ENCODE results near the gene HAGHL. TPM values are rescaled to one million over a fixed set of nuclear protein-coding genes. Genes with fewer than 3 reads are reported as not detected.

The HAGHL gene
- total RNA-seq, 1 donor from 2014 or later, result 20.6 TPM

- Mint-ChIP-seq H3K4me1 (ENCODE audit: low read depth) (peaks cover 38% of the 10 kb centered on the region), H3K27me3 (ENCODE audit: low read depth) (no peaks in the 10 kb centered on the region), H3K36me3 (ENCODE audit: low read depth) (peaks cover 11% of the 10 kb centered on the region), H3K4me3 (ENCODE audit: unreplicated experiment) (peak overlapping the region; percentile 68), H3K27ac (ENCODE audit: unreplicated experiment) (peak overlapping the region; percentile 59), H3K9me3 (ENCODE audit: low read depth) (no peaks in the 10 kb centered on the region)
- TF ChIP-seq, protein P1, sequence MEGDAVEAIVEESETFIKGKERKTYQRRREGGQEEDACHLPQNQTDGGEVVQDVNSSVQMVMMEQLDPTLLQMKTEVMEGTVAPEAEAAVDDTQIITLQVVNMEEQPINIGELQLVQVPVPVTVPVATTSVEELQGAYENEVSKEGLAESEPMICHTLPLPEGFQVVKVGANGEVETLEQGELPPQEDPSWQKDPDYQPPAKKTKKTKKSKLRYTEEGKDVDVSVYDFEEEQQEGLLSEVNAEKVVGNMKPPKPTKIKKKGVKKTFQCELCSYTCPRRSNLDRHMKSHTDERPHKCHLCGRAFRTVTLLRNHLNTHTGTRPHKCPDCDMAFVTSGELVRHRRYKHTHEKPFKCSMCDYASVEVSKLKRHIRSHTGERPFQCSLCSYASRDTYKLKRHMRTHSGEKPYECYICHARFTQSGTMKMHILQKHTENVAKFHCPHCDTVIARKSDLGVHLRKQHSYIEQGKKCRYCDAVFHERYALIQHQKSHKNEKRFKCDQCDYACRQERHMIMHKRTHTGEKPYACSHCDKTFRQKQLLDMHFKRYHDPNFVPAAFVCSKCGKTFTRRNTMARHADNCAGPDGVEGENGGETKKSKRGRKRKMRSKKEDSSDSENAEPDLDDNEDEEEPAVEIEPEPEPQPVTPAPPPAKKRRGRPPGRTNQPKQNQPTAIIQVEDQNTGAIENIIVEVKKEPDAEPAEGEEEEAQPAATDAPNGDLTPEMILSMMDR (IDR thresholded peaks at IDR 0.05), result no peak
- no peak for DNase-seq (ENCODE audit: low spot score)
Measured at GRCh38 chr16:682493-683395, 44.2 kb upstream of the HAGHL start.

GRCh38 chr16:683396-684070 lies 43.4 kb upstream of the HAGHL start:
- Mint-ChIP-seq H3K36me3 (ENCODE audit: low read depth) (peaks cover 11% of the 10 kb centered on the region), H3K4me1 (ENCODE audit: low read depth) (peaks cover 39% of the 10 kb centered on the region), H3K9me3 (ENCODE audit: low read depth) (no peaks in the 10 kb centered on the region), H3K4me3 (ENCODE audit: unreplicated experiment) (peak overlapping the region; percentile 68), H3K27ac (ENCODE audit: unreplicated experiment) (peak overlapping the region; percentile 59), H3K27me3 (ENCODE audit: low read depth) (no peaks in the 10 kb centered on the region)
- TF ChIP-seq, protein P1 (IDR thresholded peaks at IDR 0.05), result no peak
- DNase-seq (ENCODE audit: low spot score), result no peak

DNA sequence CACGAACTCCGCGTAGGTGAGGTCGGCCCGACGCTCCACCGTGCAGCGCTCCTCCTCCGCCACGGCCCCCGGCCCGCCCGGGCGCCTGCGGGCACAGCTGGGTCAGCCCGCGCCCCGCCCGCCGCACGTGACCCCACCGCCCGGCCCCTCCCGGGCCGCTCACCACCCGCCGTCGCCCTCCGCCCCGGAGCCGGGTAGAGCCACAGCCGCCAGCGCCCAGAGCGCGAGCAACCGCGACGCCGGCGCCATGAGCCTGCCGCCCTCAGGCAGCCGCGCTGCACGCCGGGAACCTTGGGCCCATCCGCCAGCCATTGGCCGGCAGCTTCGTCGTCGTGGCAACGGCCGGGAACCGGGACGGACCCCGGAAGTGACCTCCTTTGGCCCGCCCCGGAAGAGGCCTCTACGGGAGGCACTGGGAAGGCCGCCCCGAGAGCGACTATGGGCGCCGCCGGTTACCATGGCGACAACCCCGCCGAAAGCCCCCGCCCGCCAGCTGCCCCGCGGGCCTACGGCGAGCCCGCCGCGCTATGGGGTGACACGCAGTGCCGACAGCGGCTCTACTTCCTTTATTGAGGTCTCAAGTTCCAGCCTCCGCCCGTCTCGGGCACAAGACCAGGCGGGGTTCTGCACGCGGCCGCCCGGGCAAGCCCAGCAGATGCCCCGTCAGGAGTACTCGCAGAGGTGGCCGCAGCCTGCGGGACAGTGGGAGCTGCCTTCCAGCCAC lies 42.7 kb upstream of the HAGHL start, which contains the start of gene JMJD8:
Gene JMJD8, minus strand, starts transcription at position 264 of the 724 bp plus-strand sequence. Its CDS starts 15 bp downstream, at position 249.
- DNase-seq (ENCODE audit: low spot score), result peak; percentile 99
- H3K27me3 Mint-ChIP-seq (ENCODE audit: low read depth), result no peaks in the 10 kb centered on the region
- H3K4me1 Mint-ChIP-seq (ENCODE audit: low read depth), result peaks cover 42% of the 10 kb centered on the region
- peak within 1 kb of the TSS; percentile 74 for H3K27ac Mint-ChIP-seq (ENCODE audit: unreplicated experiment)
- TF ChIP-seq, protein P1 (IDR thresholded peaks at IDR 0.05), result no peak
- peak within 1 kb of the TSS; percentile 68 for H3K4me3 Mint-ChIP-seq (ENCODE audit: unreplicated experiment)
- peaks cover 11% of the 10 kb centered on the region for H3K36me3 Mint-ChIP-seq (ENCODE audit: low read depth)
- no peaks in the 10 kb centered on the region for H3K9me3 Mint-ChIP-seq (ENCODE audit: low read depth)

GRCh38 chr16:684961-685696 lies 41.8 kb upstream of the HAGHL start:
- peaks cover 11% of the 10 kb centered on the region for H3K36me3 Mint-ChIP-seq (ENCODE audit: low read depth)
- H3K9me3 Mint-ChIP-seq (ENCODE audit: low read depth), result no peaks in the 10 kb centered on the region
- no peaks in the 10 kb centered on the region for H3K27me3 Mint-ChIP-seq (ENCODE audit: low read depth)
- no peak overlapping the region for H3K27ac Mint-ChIP-seq (ENCODE audit: unreplicated experiment)
- H3K4me1 Mint-ChIP-seq (ENCODE audit: low read depth), result peaks cover 47% of the 10 kb centered on the region
- no peak for DNase-seq (ENCODE audit: low spot score)
- TF ChIP-seq, protein P1 (IDR thresholded peaks at IDR 0.05), result no peak
- H3K4me3 Mint-ChIP-seq (ENCODE audit: unreplicated experiment), result no peak overlapping the region
